ENCODE measurements around the gene MSRB1. TPM values are rescaled to one million over a fixed set of nuclear protein-coding genes. Genes with fewer than 3 reads are reported as not detected.

MSRB1 gene
- total and polyA plus RNA-seq, 2 of the 13 experiments (the other 11 are each of a cell fraction or from before 2014, with no cell fraction given): 32.1 to 75.4 TPM

DNA sequence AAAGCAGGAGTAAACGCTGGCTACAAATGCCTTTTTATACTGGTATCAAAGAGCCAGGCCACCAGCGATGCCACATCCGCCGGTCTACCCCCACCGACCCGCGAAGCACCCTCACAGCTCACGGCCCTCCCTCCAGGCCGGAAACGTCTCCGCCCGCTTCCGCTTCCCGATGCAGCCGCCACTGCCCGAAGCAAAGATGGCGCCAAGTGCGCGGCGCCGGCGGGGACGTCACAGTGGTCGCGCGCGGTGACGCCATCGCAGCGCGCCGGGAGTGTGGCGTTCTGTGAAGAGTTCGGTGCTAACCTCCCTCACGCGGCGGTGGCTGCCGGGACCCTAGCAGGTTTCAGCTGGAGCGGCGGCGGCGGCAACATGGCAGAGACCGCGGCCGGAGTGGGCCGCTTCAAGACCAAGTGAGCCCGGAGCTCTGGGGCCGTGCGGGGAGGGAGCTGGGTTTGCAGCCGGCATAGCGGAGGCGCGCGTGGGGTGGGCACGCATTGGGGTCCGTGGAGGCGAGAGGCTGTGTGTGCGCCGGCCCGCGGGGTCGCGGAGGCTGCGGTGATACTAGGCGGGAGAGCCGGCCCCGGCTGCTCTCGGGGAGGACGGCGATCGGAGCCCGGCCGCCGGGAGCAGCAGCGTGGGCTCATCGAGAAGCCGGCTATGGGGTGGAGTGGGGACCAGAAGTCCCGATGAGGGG is 28.9 kb upstream of the MSRB1 start, which contains the start of gene TBL3 (continued):
- TF ChIP-seq ZBTB21 (CRISPR knock-in tag; IDR thresholded peaks at IDR 0.05) (peak; percentile 94), MED8 (CRISPR knock-in tag; IDR thresholded peaks at IDR 0.05; ENCODE audit: insufficient replicate concordance) (peak; percentile 92), SMAD3 (CRISPR knock-in tag; IDR thresholded peaks at IDR 0.05) (peak; percentile 68; the same call in 1 of the 2 replicates), EEA1 (CRISPR knock-in tag; IDR thresholded peaks at IDR 0.05; ENCODE audit: borderline replicate concordance) (no peak), ASH2L (IDR thresholded peaks at IDR 0.05; ENCODE audit: insufficient read length, low read depth, low read length) (peak; percentile 68), SAP130 (CRISPR knock-in tag; IDR thresholded peaks at IDR 0.05; ENCODE audit: low read depth) (peak; percentile 99), ETV5 (CRISPR knock-in tag; IDR thresholded peaks at IDR 0.05; ENCODE audit: borderline replicate concordance) (peak; percentile 94), ZMYM2 (CRISPR knock-in tag; IDR thresholded peaks at IDR 0.05) (no peak; the same call in 1 of the 2 replicates), NR3C1 (CRISPR knock-in tag; IDR thresholded peaks at IDR 0.05) (no peak), ZNF746 (CRISPR knock-in tag; IDR thresholded peaks at IDR 0.05) (peak; percentile 67), ZBTB42 (CRISPR knock-in tag; IDR thresholded peaks at IDR 0.05) (no peak; the same call in 1 of the 2 replicates), ZNF891 (CRISPR knock-in tag; IDR thresholded peaks at IDR 0.05) (no peak), FOXA3 (CRISPR knock-in tag; IDR thresholded peaks at IDR 0.05) (peak; percentile 71), KLF15 (CRISPR knock-in tag; IDR thresholded peaks at IDR 0.05; ENCODE audit: borderline replicate concordance) (no peak; the same call in 1 of the 2 replicates), ZNF557 (CRISPR knock-in tag; IDR thresholded peaks at IDR 0.05) (peak; percentile 21; the same call in 1 of the 2 replicates), RFXAP (CRISPR knock-in tag; IDR thresholded peaks at IDR 0.05; ENCODE audit: borderline replicate concordance) (no peak; the same call in 1 of the 2 replicates), HHEX (CRISPR knock-in tag; IDR thresholded peaks at IDR 0.05) (no peak), RARG (CRISPR knock-in tag; IDR thresholded peaks at IDR 0.05; ENCODE audit: low read depth) (no peak), AGO1 (IDR thresholded peaks at IDR 0.05; ENCODE audit: low read depth, low read length, poor library complexity, severe bottlenecking) (no peak), HNRNPH1 (optimal IDR thresholded peaks at IDR 0.05; ENCODE audit: low read depth, low read length) (no peak)
- TF ChIP-seq, protein P1, sequence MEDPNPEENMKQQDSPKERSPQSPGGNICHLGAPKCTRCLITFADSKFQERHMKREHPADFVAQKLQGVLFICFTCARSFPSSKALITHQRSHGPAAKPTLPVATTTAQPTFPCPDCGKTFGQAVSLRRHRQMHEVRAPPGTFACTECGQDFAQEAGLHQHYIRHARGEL (CRISPR knock-in tag; IDR thresholded peaks at IDR 0.05): 0 out of 2 replicates have a peak, but pooled peaks have one; percentile 46
- TF ChIP-seq, protein P2, sequence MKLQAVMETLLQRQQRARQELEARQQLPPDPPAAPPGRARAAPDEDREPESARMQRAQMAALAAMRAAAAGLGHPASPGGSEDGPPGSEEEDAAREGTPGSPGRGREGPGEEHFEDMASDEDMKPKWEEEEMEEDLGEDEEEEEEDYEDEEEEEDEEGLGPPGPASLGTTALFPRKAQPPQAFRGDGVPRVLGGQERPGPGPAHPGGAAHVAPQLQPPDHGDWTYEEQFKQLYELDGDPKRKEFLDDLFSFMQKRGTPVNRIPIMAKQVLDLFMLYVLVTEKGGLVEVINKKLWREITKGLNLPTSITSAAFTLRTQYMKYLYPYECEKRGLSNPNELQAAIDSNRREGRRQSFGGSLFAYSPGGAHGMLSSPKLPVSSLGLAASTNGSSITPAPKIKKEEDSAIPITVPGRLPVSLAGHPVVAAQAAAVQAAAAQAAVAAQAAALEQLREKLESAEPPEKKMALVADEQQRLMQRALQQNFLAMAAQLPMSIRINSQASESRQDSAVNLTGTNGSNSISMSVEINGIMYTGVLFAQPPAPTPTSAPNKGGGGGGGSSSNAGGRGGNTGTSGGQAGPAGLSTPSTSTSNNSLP (IDR thresholded peaks at IDR 0.05; ENCODE audit: low read depth, low read length): peak; percentile 11; the same call in 1 of the 2 replicates
- TF ChIP-seq, protein P3, sequence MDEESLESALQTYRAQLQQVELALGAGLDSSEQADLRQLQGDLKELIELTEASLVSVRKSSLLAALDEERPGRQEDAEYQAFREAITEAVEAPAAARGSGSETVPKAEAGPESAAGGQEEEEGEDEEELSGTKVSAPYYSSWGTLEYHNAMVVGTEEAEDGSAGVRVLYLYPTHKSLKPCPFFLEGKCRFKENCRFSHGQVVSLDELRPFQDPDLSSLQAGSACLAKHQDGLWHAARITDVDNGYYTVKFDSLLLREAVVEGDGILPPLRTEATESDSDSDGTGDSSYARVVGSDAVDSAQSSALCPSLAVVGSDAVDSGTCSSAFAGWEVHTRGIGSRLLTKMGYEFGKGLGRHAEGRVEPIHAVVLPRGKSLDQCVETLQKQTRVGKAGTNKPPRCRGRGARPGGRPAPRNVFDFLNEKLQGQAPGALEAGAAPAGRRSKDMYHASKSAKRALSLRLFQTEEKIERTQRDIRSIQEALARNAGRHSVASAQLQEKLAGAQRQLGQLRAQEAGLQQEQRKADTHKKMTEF (CRISPR knock-in tag; IDR thresholded peaks at IDR 0.05): peak; percentile 97
- TF ChIP-seq, protein P4, sequence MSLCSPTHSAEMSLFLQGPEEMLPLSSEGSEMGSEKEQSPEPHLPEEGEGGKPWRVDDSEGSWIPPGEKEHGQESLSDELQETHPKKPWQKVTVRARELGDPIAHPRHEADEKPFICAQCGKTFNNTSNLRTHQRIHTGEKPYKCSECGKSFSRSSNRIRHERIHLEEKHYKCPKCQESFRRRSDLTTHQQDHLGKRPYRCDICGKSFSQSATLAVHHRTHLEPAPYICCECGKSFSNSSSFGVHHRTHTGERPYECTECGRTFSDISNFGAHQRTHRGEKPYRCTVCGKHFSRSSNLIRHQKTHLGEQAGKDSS (CRISPR knock-in tag; IDR thresholded peaks at IDR 0.05; ENCODE audit: borderline replicate concordance, low read depth): peak; percentile 92
- TF ChIP-seq, protein P5, sequence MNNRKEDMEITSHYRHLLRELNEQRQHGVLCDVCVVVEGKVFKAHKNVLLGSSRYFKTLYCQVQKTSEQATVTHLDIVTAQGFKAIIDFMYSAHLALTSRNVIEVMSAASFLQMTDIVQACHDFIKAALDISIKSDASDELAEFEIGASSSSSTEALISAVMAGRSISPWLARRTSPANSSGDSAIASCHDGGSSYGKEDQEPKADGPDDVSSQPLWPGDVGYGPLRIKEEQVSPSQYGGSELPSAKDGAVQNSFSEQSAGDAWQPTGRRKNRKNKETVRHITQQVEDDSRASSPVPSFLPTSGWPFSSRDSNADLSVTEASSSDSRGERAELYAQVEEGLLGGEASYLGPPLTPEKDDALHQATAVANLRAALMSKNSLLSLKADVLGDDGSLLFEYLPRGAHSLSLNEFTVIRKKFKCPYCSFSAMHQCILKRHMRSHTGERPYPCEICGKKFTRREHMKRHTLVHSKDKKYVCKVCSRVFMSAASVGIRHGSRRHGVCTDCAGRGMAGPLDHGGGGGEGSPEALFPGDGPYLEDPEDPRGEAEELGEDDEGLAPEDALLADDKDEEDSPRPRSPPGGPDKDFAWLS (CRISPR knock-in tag; IDR thresholded peaks at IDR 0.05; ENCODE audit: borderline replicate concordance): 0 out of 2 replicates have a peak, but pooled peaks have one; percentile 23

Data from HepG2 (cell line).